H9 (cell line): ENCODE data around the gene HMGA1. TPM values are rescaled to one million over a fixed set of nuclear protein-coding genes. Genes with fewer than 3 reads are reported as not detected.

Experiments used
- DNase-seq: peaks from one replicate; pipeline ENCODE4 v3.0.0-alpha.2; 2017
- H2AFZ ChIP-seq: one replicate; pipeline ENCODE4 v1.6.1; 2013; ENCODE audit warnings: mild to moderate bottlenecking, low read length, control low read depth, moderate library complexity
- H2AK5ac ChIP-seq: 2 replicates; pipeline ENCODE4 v1.6.1; 2013; ENCODE audit warnings: low read length, control low read depth, mixed read lengths; ENCODE audit not compliant: insufficient read length
- H2BK120ac ChIP-seq: one replicate; pipeline ENCODE4 v1.6.1; 2013; ENCODE audit warnings: low read depth, mild to moderate bottlenecking, low read length, control low read depth, inconsistent platforms; ENCODE audit not compliant: poor library complexity, severe bottlenecking
- H2BK12ac ChIP-seq: 2 replicates; pipeline ENCODE4 v1.6.1; 2013; ENCODE audit warnings: low read length, control low read depth, mixed read lengths, low read depth; ENCODE audit not compliant: insufficient read length
- H2BK15ac ChIP-seq: 2 replicates; pipeline ENCODE4 v1.6.1; 2013; ENCODE audit warnings: low read depth, low read length, control low read depth
- H2BK20ac ChIP-seq: one replicate; pipeline ENCODE4 v1.6.1; 2013; ENCODE audit warnings: low read depth, mild to moderate bottlenecking, low read length, control low read depth, inconsistent platforms; ENCODE audit not compliant: poor library complexity, severe bottlenecking
- H2BK5ac ChIP-seq: 2 replicates; pipeline ENCODE4 v1.6.1; 2013; ENCODE audit warnings: low read length, control low read depth, mixed read lengths; ENCODE audit not compliant: insufficient read length
- H3K14ac ChIP-seq: 2 replicates; pipeline ENCODE4 v1.6.1; 2013; ENCODE audit warnings: low read length, control low read depth; ENCODE audit not compliant: insufficient read depth
- H3K18ac ChIP-seq: 2 replicates; pipeline ENCODE4 v1.6.1; 2013; ENCODE audit warnings: low read depth, mild to moderate bottlenecking, mixed read lengths, low read length, control low read depth; ENCODE audit not compliant: insufficient read length
- H3K23ac ChIP-seq: 2 replicates; pipeline ENCODE4 v1.6.1; 2013; ENCODE audit warnings: low read length, control low read depth, mixed read lengths, low read depth; ENCODE audit not compliant: insufficient read length
- H3K23me2 ChIP-seq: 2 replicates; pipeline ENCODE4 v1.6.1; 2013; ENCODE audit warnings: low read depth, mild to moderate bottlenecking, mixed read lengths, low read length, control low read depth; ENCODE audit not compliant: insufficient read length, poor library complexity, severe bottlenecking
- H3K27ac ChIP-seq: 2 replicates; pipeline ENCODE4 v1.5.1; 2013; ENCODE audit warnings: low read length, control low read depth, mixed read lengths, low read depth; ENCODE audit not compliant: insufficient read length
- H3K27me3 ChIP-seq: 2 replicates; pipeline ENCODE4 v1.6.1; 2013; ENCODE audit warnings: low read length, control low read depth, inconsistent platforms; ENCODE audit not compliant: insufficient read depth
- H3K4ac ChIP-seq: 2 replicates; pipeline ENCODE4 v1.6.1; 2013; ENCODE audit warnings: low read depth, mild to moderate bottlenecking, control low read depth, inconsistent platforms, low read length, moderate library complexity
- H3K4me1 ChIP-seq: 2 replicates; pipeline ENCODE4 v1.6.1; 2013; ENCODE audit warnings: low read length, control low read depth, inconsistent platforms; ENCODE audit not compliant: insufficient read depth
- H3K4me2 ChIP-seq: 2 replicates; pipeline ENCODE4 v1.6.1; 2013; ENCODE audit warnings: low read length, control low read depth, mixed read lengths; ENCODE audit not compliant: insufficient read length, insufficient read depth
- H3K56ac ChIP-seq: 2 replicates; pipeline ENCODE4 v1.6.1; 2013; ENCODE audit warnings: low read depth, mild to moderate bottlenecking, mixed read lengths, low read length, control low read depth; ENCODE audit not compliant: insufficient read length
- H3K79me1 ChIP-seq: 2 replicates; pipeline ENCODE4 v1.6.1; 2013; ENCODE audit warnings: low read depth, mild to moderate bottlenecking, moderate library complexity, low read length, control low read depth, inconsistent platforms; ENCODE audit not compliant: insufficient read depth, poor library complexity, severe bottlenecking
- H3K79me2 ChIP-seq: 2 replicates; pipeline ENCODE4 v1.6.1; 2013; ENCODE audit warnings: low read length, control low read depth, inconsistent platforms; ENCODE audit not compliant: insufficient read depth
- H3K9ac ChIP-seq: 2 replicates; pipeline ENCODE4 v1.6.1; 2013; ENCODE audit warnings: low read length, control low read depth, mixed read lengths; ENCODE audit not compliant: insufficient read length; ENCODE audit errors: extremely low read depth
- H3K9me3 ChIP-seq: one replicate; pipeline ENCODE4 v1.6.1; 2013; ENCODE audit warnings: low read depth, low read length, inconsistent platforms; ENCODE audit not compliant: control insufficient read depth
- H3T11ph ChIP-seq: one replicate; pipeline ENCODE4 v1.6.1; 2013; ENCODE audit warnings: mild to moderate bottlenecking, low read length, control low read depth, inconsistent platforms
- H4K20me1 ChIP-seq: one replicate; pipeline ENCODE4 v1.6.1; 2013; ENCODE audit not compliant: control insufficient read depth, insufficient read length, insufficient read depth
- H4K5ac ChIP-seq: 2 replicates; pipeline ENCODE4 v1.6.1; 2013; ENCODE audit warnings: low read depth, mild to moderate bottlenecking, mixed read lengths, low read length, control low read depth; ENCODE audit not compliant: insufficient read length
- H4K8ac ChIP-seq: replicated peaks from 2 replicates; pipeline ENCODE4 v1.6.1; 2013; ENCODE audit warnings: low read length, control low read depth, mixed read lengths, low read depth; ENCODE audit not compliant: insufficient read length
- H4K91ac ChIP-seq: 2 replicates; pipeline ENCODE4 v1.6.1; 2013; ENCODE audit warnings: low read depth, mild to moderate bottlenecking, moderate library complexity, mixed read lengths, low read length, control low read depth; ENCODE audit not compliant: insufficient read length
- H3K27ac Mint-ChIP-seq, 3 experiments: 2 replicates in 2 of 3; 3 replicates in 1 of 3; pipeline ENCODE4 v1.8.0; 2020 to 2021; ENCODE audit warnings: mixed read lengths in 3 of 3, mild to moderate bottlenecking in 1 of 3, moderate library complexity in 1 of 3
- H3K27me3 Mint-ChIP-seq: 2 replicates; pipeline ENCODE4 v1.8.0; 2021; ENCODE audit warnings: low read depth, mild to moderate bottlenecking, moderate library complexity, mixed read lengths
- H3K36me3 Mint-ChIP-seq, 3 experiments: 2 replicates in 2 of 3; 3 replicates in 1 of 3; pipeline ENCODE4 v1.8.0; 2020 to 2021; ENCODE audit warnings: low read depth in 3 of 3, mixed read lengths in 3 of 3; ENCODE audit not compliant: insufficient read depth in 1 of 3
- H3K4me1 Mint-ChIP-seq, 2 experiments: 2 replicates each; pipeline ENCODE4 v1.8.0; 2020; ENCODE audit warnings: mixed read lengths in 2 of 2
- H3K4me3 Mint-ChIP-seq, 2 experiments: 2 replicates in 1 of 2; 3 replicates in 1 of 2; pipeline ENCODE4 v1.8.0; 2020 to 2021; ENCODE audit warnings: mild to moderate bottlenecking in 2 of 2, mixed read lengths in 2 of 2, moderate library complexity in 1 of 2
- H3K9me3 Mint-ChIP-seq, 2 experiments: 2 replicates in 1 of 2; 3 replicates in 1 of 2; pipeline ENCODE4 v1.8.0; 2020; ENCODE audit warnings: mild to moderate bottlenecking in 2 of 2, mixed read lengths in 2 of 2, moderate library complexity in 1 of 2
- WGBS: extraction: QIAGEN DNeasy Blood & Tissue Kit; methylation state at CpG from one replicate; pipeline ENCODE4 v1.1.7; 2013; ENCODE audit warnings: missing lambda C conversion rate, low lambda C conversion rate, mixed read lengths; ENCODE audit not compliant: insufficient read length; ENCODE audit errors: extremely low coverage; 5-methylcytosine and 5-hydroxymethylcytosine counted together
- total RNA-seq: library from RNA; stranded (reverse); gene quantifications from 2 replicates; pipeline ENCODE4 v1.2.1, GENCODE V29; 2021
- TF ChIP-seq, protein P1 (sequence below): fragments of 200-600 bp; sonication (generic); conservative IDR thresholded peaks from 3 replicates; pipeline ENCODE4 v1.8.0; 2021; ENCODE audit warnings: antibody characterized with exemption, mild to moderate bottlenecking

Gene HMGA1
- total RNA-seq, 1 experiment from 2014 or later: 2,116 TPM

GRCh38 chr6:34236131-34236442 lies 586 bp upstream of the HMGA1 start:
- peak overlapping the region; percentile 87 for H3K4me2 ChIP-seq
- H2BK120ac ChIP-seq: peak overlapping the region; percentile 66
- no peaks in the 10 kb centered on the region for H3K27me3 Mint-ChIP-seq
- peaks cover 32% of the 10 kb centered on the region; the same call in 1 of the 2 replicates for H3K79me2 ChIP-seq
- no peak overlapping the region for H3T11ph ChIP-seq
- no peak overlapping the region for H2BK12ac ChIP-seq
- no peak overlapping the region for H2BK20ac ChIP-seq
- H3K79me1 ChIP-seq: peaks cover 3% of the 10 kb centered on the region
- peaks cover 24 to 52% of the 10 kb centered on the region in 2 experiments for H3K4me1 Mint-ChIP-seq
- no peak overlapping the region for H4K8ac ChIP-seq
- no peak overlapping the region for H3K56ac ChIP-seq
- peak overlapping the region; percentile 81 for H3K18ac ChIP-seq
- no peaks in the 10 kb centered on the region for H3K9me3 ChIP-seq
- peaks cover 25 to 30% (median 28%) of the 10 kb centered on the region in 3 experiments for H3K36me3 Mint-ChIP-seq
- peaks cover 13% of the 10 kb centered on the region for H3K4me1 ChIP-seq
- H4K20me1 ChIP-seq: no peaks in the 10 kb centered on the region
- peaks cover 16% of the 10 kb centered on the region for H3K23me2 ChIP-seq
- H4K91ac ChIP-seq: peak overlapping the region; percentile 46
- H3K27ac Mint-ChIP-seq: peak overlapping the region; percentile 98 to 100 (median 99)
- peak overlapping the region; percentile 55 for H2BK5ac ChIP-seq
- H3K27me3 ChIP-seq: no peaks in the 10 kb centered on the region
- no peak for DNase-seq
- no peak overlapping the region for H2AK5ac ChIP-seq
- peak overlapping the region; percentile 82 to 92 for H3K4me3 Mint-ChIP-seq
- peak overlapping the region; percentile 26 for H4K5ac ChIP-seq
- peak overlapping the region; percentile 26; the same call in 1 of the 2 replicates for H3K4ac ChIP-seq
- no peak overlapping the region for H2BK15ac ChIP-seq
- H3K23ac ChIP-seq: no peak overlapping the region
- H3K27ac ChIP-seq: peak overlapping the region; percentile 95
- TF ChIP-seq, protein P1, sequence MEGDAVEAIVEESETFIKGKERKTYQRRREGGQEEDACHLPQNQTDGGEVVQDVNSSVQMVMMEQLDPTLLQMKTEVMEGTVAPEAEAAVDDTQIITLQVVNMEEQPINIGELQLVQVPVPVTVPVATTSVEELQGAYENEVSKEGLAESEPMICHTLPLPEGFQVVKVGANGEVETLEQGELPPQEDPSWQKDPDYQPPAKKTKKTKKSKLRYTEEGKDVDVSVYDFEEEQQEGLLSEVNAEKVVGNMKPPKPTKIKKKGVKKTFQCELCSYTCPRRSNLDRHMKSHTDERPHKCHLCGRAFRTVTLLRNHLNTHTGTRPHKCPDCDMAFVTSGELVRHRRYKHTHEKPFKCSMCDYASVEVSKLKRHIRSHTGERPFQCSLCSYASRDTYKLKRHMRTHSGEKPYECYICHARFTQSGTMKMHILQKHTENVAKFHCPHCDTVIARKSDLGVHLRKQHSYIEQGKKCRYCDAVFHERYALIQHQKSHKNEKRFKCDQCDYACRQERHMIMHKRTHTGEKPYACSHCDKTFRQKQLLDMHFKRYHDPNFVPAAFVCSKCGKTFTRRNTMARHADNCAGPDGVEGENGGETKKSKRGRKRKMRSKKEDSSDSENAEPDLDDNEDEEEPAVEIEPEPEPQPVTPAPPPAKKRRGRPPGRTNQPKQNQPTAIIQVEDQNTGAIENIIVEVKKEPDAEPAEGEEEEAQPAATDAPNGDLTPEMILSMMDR: no peak
- WGBS: no CpG with 5 or more reads among the region's 13 CpGs
- H3K9ac ChIP-seq: peak overlapping the region; percentile 92
- no peak overlapping the region for H2AFZ ChIP-seq
- no peaks in the 10 kb centered on the region; a peak in 1 of 5 replicates for H3K9me3 Mint-ChIP-seq
- peak overlapping the region; percentile 88 for H3K14ac ChIP-seq
